Gastrocnemius medialis (tissue), 4 donors: ENCODE measurements around the gene GALNT17. TPM values are rescaled to one million over a fixed set of nuclear protein-coding genes. Genes with fewer than 3 reads are reported as not detected.

ENCODE experiments used
- ATAC-seq, 2 donors: fragments of 150-250 bp; one replicate each; pipeline ENCODE4 v1.9.1; 2016
- DNase-seq, 2 donors: peaks; one replicate each; pipeline ENCODE4 v3.0.0-alpha.2; 2019
- H3K27ac ChIP-seq, 4 donors: fragments of 200-600 bp; sonication (generic); 1 replicate in 1 of 4; 2 replicates in 3 of 4; pipeline ENCODE4 v1.5.1; 2016 to 2018; ENCODE audit warnings: mild to moderate bottlenecking in 2 of 4, moderate library complexity in 1 of 4
- H3K27me3 ChIP-seq, 3 donors: fragments of 200-600 bp; sonication (generic) in 2 of 3; 1 replicate in 1 of 3; 2 replicates in 2 of 3; pipeline versions ENCODE4 v1.5.1 to v1.6.0; 2016 to 2019; ENCODE audit warnings: mild to moderate bottlenecking in 1 of 3, moderate library complexity in 1 of 3
- H3K36me3 ChIP-seq, 2 donors: fragments of 200-600 bp; sonication (generic) in 1 of 2; one replicate each; pipeline ENCODE4 v1.5.1; 2017 to 2018
- H3K4me1 ChIP-seq, 2 donors: fragments of 200-600 bp; sonication (generic) in 1 of 2; one replicate each; pipeline ENCODE4 v1.5.1; 2016 to 2017; ENCODE audit warnings: mild to moderate bottlenecking in 2 of 2
- H3K4me3 ChIP-seq, 4 donors: fragments of 200-600 bp; sonication (generic) in 3 of 4; 1 replicate in 1 of 4; 2 replicates in 3 of 4; pipeline ENCODE4 v1.5.1; 2016 to 2019; ENCODE audit warnings: mild to moderate bottlenecking in 2 of 4
- H3K9me3 ChIP-seq, 3 donors: fragments of 200-600 bp; sonication (generic) in 2 of 3; 1 replicate in 1 of 3; 2 replicates in 2 of 3; pipeline ENCODE4 v1.5.1; 2016 to 2019
- POLR2A ChIP-seq, 2 donors: fragments of 450-650 bp; IDR thresholded peaks; one replicate each; pipeline ENCODE4 v1.6.1; 2017; ENCODE audit warnings: antibody characterized with exemption in 2 of 2, mild to moderate bottlenecking in 2 of 2, moderate library complexity in 2 of 2
- in situ Hi-C, 4 donors: fragments of 200-750 bp; cut with MboI; loops; one replicate each; pipeline versions ENCODE4 v1.15.0 to v1.8.0; 2017; ENCODE audit warnings: low sequenced_read_pairs in 4 of 4
- intact Hi-C: fragments of 100-400 bp; cut with DNase I; formaldehyde crosslinking; loops from one replicate; pipeline ENCODE4 v1.15.1; 2023; ENCODE audit warnings: low total_unique reads
- total RNA-seq, 4 donors: library from RNA; depleted of rRNA; stranded (reverse); fragments of >200 nt; gene quantifications; one replicate each; pipeline versions ENCODE4 v1.1.0 to v1.2.3, GENCODE V29; 2016
- TF ChIP-seq, protein P1 (sequence below), 5 experiments: fragments of 450-650 bp in 3 of 5; fragments of 200-600 bp in 2 of 5; sonication (generic) in 2 of 5; IDR thresholded peaks in 4 of 5; conservative IDR thresholded peaks in 1 of 5; 1 replicate in 4 of 5; 2 replicates in 1 of 5; pipeline ENCODE4 v1.5.1; 2016 to 2019; ENCODE audit warnings: antibody characterized with exemption in 5 of 5, mild to moderate bottlenecking in 3 of 5, moderate library complexity in 3 of 5

The GALNT17 gene
- total RNA-seq, 4 donors from 2014 or later: 1.9 to 13.0 (median 12.3) TPM

DNA sequence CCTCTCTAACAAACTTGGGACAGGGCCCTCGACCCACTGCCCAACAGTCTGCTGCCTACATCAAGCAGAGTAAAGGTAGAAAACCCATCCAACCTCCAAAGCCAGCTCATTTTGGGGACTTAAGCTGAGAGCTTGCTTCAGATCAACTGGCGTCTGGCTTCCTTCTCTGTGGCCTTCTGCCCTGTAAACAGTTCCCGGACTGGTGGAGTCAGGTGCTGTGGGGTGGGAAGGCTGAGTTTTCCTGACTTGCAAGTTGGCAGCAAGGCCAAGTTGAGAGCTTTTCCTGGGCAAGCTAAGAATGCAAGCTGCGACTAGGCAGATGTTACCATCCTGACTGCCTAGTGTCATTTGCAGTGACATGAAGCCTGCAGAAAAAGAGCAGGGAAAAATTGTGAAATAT, 3.7 kb downstream of the GALNT17 start:
- DNase-seq: no peak
- Histone ChIP-seq H3K4me3 (no peak overlapping the region), H3K4me1 (peaks cover 0 to 3% of the 10 kb centered on the region in 2 donors), H3K9me3 (no peaks in the 10 kb centered on the region), H3K27ac (peak overlapping the region in 2 of 4 donors; percentile 17 to 21), H3K27me3 (peaks cover 0 to 4% (median 0%) of the 10 kb centered on the region in 3 donors), H3K36me3 (no peaks in the 10 kb centered on the region)
- in situ Hi-C loops (no loop called here), intact Hi-C loops (loop anchor here (10.0 kb wide), 2 partner anchors 169 to 479 kb away; no protein-coding TSS in a partner anchor)
- TF ChIP-seq POLR2A (IDR thresholded peaks at IDR 0.05): no peak
- TF ChIP-seq, protein P1, sequence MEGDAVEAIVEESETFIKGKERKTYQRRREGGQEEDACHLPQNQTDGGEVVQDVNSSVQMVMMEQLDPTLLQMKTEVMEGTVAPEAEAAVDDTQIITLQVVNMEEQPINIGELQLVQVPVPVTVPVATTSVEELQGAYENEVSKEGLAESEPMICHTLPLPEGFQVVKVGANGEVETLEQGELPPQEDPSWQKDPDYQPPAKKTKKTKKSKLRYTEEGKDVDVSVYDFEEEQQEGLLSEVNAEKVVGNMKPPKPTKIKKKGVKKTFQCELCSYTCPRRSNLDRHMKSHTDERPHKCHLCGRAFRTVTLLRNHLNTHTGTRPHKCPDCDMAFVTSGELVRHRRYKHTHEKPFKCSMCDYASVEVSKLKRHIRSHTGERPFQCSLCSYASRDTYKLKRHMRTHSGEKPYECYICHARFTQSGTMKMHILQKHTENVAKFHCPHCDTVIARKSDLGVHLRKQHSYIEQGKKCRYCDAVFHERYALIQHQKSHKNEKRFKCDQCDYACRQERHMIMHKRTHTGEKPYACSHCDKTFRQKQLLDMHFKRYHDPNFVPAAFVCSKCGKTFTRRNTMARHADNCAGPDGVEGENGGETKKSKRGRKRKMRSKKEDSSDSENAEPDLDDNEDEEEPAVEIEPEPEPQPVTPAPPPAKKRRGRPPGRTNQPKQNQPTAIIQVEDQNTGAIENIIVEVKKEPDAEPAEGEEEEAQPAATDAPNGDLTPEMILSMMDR (IDR thresholded peaks at IDR 0.05 in 4 of 5, conservative IDR thresholded peaks at IDR 0.05 in 1 of 5): no peak
- no peak for ATAC-seq

DNA sequence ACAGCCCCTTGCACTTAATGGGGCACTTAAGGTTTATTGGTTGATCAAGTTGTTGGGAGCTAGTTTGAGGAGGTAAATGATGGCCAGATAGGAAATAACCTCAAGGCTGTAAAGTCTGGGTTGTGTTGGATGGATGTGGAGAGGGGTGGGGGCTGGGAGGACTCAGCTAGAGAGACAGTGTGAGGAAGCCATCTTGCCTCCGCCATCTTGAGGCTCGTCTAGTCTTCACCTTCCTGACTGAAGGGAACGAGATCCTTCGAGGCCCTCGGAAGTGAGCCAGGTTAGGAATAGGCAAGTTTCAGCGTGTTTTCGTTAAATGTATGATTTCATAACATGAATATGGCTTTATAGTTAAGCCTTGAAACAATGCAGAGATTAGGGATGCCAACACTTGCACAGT, 5.5 kb downstream of the GALNT17 start:
- no peak overlapping the region for H3K27ac ChIP-seq
- no peak overlapping the region for H3K4me3 ChIP-seq
- no peak for TF ChIP-seq POLR2A (IDR thresholded peaks at IDR 0.05)
- TF ChIP-seq, protein P1 (IDR thresholded peaks at IDR 0.05 in 4 of 5, conservative IDR thresholded peaks at IDR 0.05 in 1 of 5): no peak
- H3K4me1 ChIP-seq: peaks cover 0 to 3% of the 10 kb centered on the region in 2 donors
- intact Hi-C loops (loop anchor here (10.0 kb wide), 2 partner anchors 167 to 477 kb away; no protein-coding TSS in a partner anchor), in situ Hi-C loops (no loop called here)
- no peaks in the 10 kb centered on the region for H3K9me3 ChIP-seq
- no peak for ATAC-seq
- H3K27me3 ChIP-seq: no peaks in the 10 kb centered on the region
- DNase-seq: no peak
- no peaks in the 10 kb centered on the region for H3K36me3 ChIP-seq

DNA sequence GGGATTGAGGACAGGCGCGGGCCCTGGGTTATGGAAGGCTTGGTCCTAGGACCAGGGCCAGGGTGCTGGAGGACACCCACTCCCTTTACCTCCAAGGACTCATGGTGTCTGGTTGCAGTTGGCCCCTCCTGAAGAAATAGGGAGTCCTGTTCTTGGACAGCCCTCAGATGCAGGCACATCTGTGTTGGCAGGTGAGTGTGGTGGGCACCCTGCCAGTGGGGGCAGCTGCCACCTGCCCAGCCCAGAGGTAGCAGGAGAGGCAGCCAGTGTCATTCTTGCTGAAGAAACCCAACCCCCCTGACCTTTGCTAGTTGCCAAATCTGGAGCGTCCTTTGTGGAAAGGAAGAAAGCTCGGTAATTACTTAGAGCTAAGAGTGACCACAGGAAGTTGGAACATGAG, 8.3 kb downstream of the GALNT17 start:
- DNase-seq (peak; percentile 5 to 66), ATAC-seq (peak in 1 of 2 donors; percentile 70)
- no peaks in the 10 kb centered on the region for H3K9me3 ChIP-seq
- in situ Hi-C loops (no loop called here), intact Hi-C loops (no loop called here)
- no peak overlapping the region for H3K4me3 ChIP-seq
- H3K27me3 ChIP-seq: no peaks in the 10 kb centered on the region
- H3K4me1 ChIP-seq: peaks cover 0 to 3% of the 10 kb centered on the region in 2 donors
- no peaks in the 10 kb centered on the region for H3K36me3 ChIP-seq
- H3K27ac ChIP-seq: peak overlapping the region in 2 of 4 donors; percentile 15 to 41
- TF ChIP-seq, protein P1 (IDR thresholded peaks at IDR 0.05 in 4 of 5, conservative IDR thresholded peaks at IDR 0.05 in 1 of 5): no peak
- TF ChIP-seq POLR2A (IDR thresholded peaks at IDR 0.05): no peak

DNA sequence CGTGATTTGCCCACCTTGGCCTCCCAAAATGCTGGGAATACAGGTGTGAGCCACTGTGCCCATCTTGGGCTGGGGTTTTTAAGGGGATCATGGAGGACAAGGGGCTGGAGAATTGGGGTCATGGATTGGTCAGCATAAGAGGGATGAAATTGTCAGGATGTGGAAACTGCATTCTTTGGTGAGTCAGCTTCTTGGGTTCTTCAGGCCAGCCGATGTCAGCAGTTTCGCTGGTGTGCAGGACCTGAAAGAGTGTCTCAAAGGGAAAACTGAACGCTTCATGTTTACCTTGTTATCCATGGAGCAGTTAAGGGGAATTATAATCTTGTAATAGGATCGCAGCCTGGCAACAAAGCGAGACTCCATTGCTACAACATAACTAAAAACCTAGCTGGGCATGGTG, 13.0 kb downstream of the GALNT17 start:
- H3K4me1 ChIP-seq: peaks cover 0 to under 1% of the 10 kb centered on the region in 2 donors
- H3K9me3 ChIP-seq: no peaks in the 10 kb centered on the region
- ATAC-seq (no peak), DNase-seq (no peak)
- intact Hi-C loops (no loop called here), in situ Hi-C loops (no loop called here)
- no peak overlapping the region for H3K27ac ChIP-seq
- H3K36me3 ChIP-seq: no peaks in the 10 kb centered on the region
- no peaks in the 10 kb centered on the region for H3K27me3 ChIP-seq
- H3K4me3 ChIP-seq: no peak overlapping the region
- no peak for TF ChIP-seq POLR2A (IDR thresholded peaks at IDR 0.05)
- TF ChIP-seq, protein P1 (IDR thresholded peaks at IDR 0.05 in 4 of 5, conservative IDR thresholded peaks at IDR 0.05 in 1 of 5): no peak
